ENCODE data around the gene DPM2. TPM values are rescaled to one million over a fixed set of nuclear protein-coding genes. Genes with fewer than 3 reads are reported as not detected.
A peak's percentile ranks its signal among the peaks of the same experiment; 100 is the strongest.

The DPM2 gene
- total RNA-seq, 1 donor from 2014 or later = 36.8 TPM

- TF ChIP-seq CTCF (IDR thresholded peaks at IDR 0.05; ENCODE audit: unreplicated experiment) = no peak
- no peak overlapping the region for H3K4me3 Mint-ChIP-seq
- H3K27ac Mint-ChIP-seq = peak overlapping the region; percentile 69
- peaks cover 71% of the 10 kb centered on the region for H3K4me1 Mint-ChIP-seq
- no peaks in the 10 kb centered on the region for H3K9me3 Mint-ChIP-seq
- DNase-seq (ENCODE audit: low spot score in 2 of 2, unreplicated experiment in 2 of 2) = no peak
- H3K36me3 Mint-ChIP-seq = no peaks in the 10 kb centered on the region
- H3K27me3 Mint-ChIP-seq (ENCODE audit: low read depth) = no peaks in the 10 kb centered on the region
Measured at GRCh38 chr9:127974769-127975261, 37.2 kb upstream of the DPM2 start.

DNA sequence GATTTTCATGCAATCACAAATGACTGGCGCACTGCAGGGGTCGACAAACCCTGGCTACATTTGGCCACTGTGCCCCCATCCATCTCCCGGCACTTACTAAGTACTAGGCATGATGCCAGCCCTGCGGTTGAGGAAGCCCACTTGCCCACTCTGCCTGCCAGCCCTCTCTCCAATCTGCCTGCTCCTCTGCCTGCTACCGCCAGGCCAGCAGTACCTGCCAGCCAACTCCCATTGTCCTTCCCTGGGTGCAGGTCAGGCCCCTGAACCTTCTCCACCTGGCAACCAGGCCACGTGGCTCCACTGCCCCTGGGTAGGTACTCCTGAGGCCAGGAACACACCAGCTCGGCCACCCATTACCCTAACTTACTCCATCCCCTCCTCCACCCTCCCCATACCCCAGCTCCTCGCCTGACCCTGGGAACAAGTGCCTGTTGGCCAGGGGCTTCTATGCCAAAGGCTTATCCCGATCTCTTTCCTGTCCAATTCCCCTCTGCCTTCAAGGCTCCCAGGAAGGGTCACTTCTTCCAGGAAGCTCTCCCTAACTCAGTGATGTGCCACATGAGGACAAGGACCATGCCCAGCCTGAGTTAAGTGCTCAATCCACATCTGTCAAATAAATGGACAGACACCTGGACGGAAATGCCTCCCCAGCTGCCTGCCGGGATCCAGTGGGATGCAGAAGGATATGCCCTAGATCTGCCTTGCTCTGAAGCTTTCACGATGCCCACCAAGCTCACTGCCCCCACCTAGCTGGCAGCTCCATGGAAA lies 36.5 kb upstream of the DPM2 start:
- Mint-ChIP-seq H3K27ac (peak overlapping the region; percentile 69), H3K4me1 (peaks cover 76% of the 10 kb centered on the region), H3K36me3 (no peaks in the 10 kb centered on the region), H3K9me3 (no peaks in the 10 kb centered on the region), H3K4me3 (no peak overlapping the region), H3K27me3 (ENCODE audit: low read depth) (no peaks in the 10 kb centered on the region)
- no peak for TF ChIP-seq CTCF (IDR thresholded peaks at IDR 0.05; ENCODE audit: unreplicated experiment)
- DNase-seq (ENCODE audit: low spot score in 2 of 2, unreplicated experiment in 2 of 2) = no peak

- no peaks in the 10 kb centered on the region for H3K36me3 Mint-ChIP-seq
- peak overlapping the region; percentile 72 for H3K27ac Mint-ChIP-seq
- no peaks in the 10 kb centered on the region for H3K9me3 Mint-ChIP-seq
- H3K4me3 Mint-ChIP-seq = no peak overlapping the region
- no peak for TF ChIP-seq CTCF (IDR thresholded peaks at IDR 0.05; ENCODE audit: unreplicated experiment)
- no peaks in the 10 kb centered on the region for H3K27me3 Mint-ChIP-seq (ENCODE audit: low read depth)
- H3K4me1 Mint-ChIP-seq = peaks cover 79% of the 10 kb centered on the region
- DNase-seq (ENCODE audit: low spot score in 2 of 2, unreplicated experiment in 2 of 2) = no peak
Measured at GRCh38 chr9:127973169-127974000, 35.7 kb upstream of the DPM2 start.

- H3K36me3 Mint-ChIP-seq = no peaks in the 10 kb centered on the region
- TF ChIP-seq CTCF (IDR thresholded peaks at IDR 0.05; ENCODE audit: unreplicated experiment) = no peak
- no peaks in the 10 kb centered on the region for H3K27me3 Mint-ChIP-seq (ENCODE audit: low read depth)
- DNase-seq (ENCODE audit: low spot score in 2 of 2, unreplicated experiment in 2 of 2) = no peak
- H3K9me3 Mint-ChIP-seq = no peaks in the 10 kb centered on the region
- H3K4me3 Mint-ChIP-seq = no peak overlapping the region
- H3K4me1 Mint-ChIP-seq = peaks cover 80% of the 10 kb centered on the region
- peak overlapping the region; percentile 37 for H3K27ac Mint-ChIP-seq
Measured at GRCh38 chr9:127972236-127972871, 34.7 kb upstream of the DPM2 start.

DNA sequence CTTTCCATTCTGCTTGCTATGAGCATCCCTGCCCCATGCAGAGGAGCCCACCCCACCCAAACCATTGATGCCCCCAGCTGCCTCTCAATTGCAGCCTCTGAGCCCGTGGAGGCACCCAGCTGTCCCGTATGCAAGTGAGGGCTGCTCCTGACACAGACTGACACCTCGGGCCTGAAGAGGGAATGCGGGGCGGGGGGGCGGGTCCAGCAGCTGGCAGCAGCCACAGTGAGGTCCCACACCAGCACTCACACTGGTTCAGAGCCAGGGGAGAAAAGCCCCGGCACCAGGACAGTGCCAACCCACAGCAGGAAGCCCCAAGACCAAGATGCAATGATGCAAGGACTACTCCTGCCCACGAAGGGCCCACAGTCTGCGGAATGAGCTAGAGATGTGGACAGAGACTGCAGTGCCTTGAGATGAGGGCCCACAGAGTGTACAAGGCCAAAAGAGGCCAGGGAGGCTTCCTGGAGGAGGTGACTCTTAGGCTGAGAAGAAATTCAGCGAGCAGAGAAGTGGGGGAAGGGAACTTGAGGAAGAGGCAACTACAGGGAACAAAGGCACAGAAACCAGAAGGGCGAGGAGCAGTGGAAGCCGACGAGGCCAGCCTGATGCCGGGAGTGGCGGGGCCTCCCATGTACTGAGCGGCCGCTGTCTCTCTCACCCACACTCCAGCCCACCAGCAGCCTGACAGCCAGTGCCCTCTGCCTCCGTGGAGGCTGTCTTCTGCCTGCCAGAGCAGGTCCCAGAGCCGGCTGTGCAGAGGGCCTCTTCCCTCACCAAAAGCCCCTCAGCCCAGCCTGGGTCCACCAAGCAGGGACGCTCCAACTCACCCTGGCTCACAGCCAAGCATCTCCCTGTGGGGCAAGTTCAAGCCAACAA lies 33.9 kb upstream of the DPM2 start:
- no peak overlapping the region for H3K4me3 Mint-ChIP-seq
- H3K27me3 Mint-ChIP-seq (ENCODE audit: low read depth) = no peaks in the 10 kb centered on the region
- H3K36me3 Mint-ChIP-seq = no peaks in the 10 kb centered on the region
- DNase-seq (ENCODE audit: low spot score in 2 of 2, unreplicated experiment in 2 of 2) = no peak
- H3K27ac Mint-ChIP-seq = peak overlapping the region; percentile 87
- peaks cover 82% of the 10 kb centered on the region for H3K4me1 Mint-ChIP-seq
- no peaks in the 10 kb centered on the region for H3K9me3 Mint-ChIP-seq
- TF ChIP-seq CTCF (IDR thresholded peaks at IDR 0.05; ENCODE audit: unreplicated experiment) = no peak
